Osteocyte (in vitro differentiated cells): ENCODE data around the gene REEP6. TPM values are rescaled to one million over a fixed set of nuclear protein-coding genes. Genes with fewer than 3 reads are reported as not detected.
A peak's percentile ranks its signal among the peaks of the same experiment; 100 is the strongest.

ENCODE experiments used
- DNase-seq: peaks from one replicate; pipeline ENCODE4 v3.0.0; 2021; ENCODE audit warnings: mixed read lengths; ENCODE audit not compliant: unreplicated experiment; ENCODE audit errors: extremely low spot score
- H3K27ac Mint-ChIP-seq: one replicate; pipeline ENCODE4 v1.8.0; 2021; ENCODE audit warnings: mild to moderate bottlenecking, mixed read lengths; ENCODE audit not compliant: unreplicated experiment
- H3K27me3 Mint-ChIP-seq: one replicate; pipeline ENCODE4 v1.8.0; 2021; ENCODE audit warnings: mixed read lengths; ENCODE audit not compliant: unreplicated experiment
- H3K36me3 Mint-ChIP-seq: one replicate; pipeline ENCODE4 v1.8.0; 2021; ENCODE audit warnings: mixed read lengths; ENCODE audit not compliant: unreplicated experiment
- H3K4me1 Mint-ChIP-seq: one replicate; pipeline ENCODE4 v1.8.0; 2021; ENCODE audit warnings: mixed read lengths; ENCODE audit not compliant: unreplicated experiment
- H3K4me3 Mint-ChIP-seq: one replicate; pipeline ENCODE4 v1.8.0; 2021; ENCODE audit warnings: mild to moderate bottlenecking, moderate library complexity, mixed read lengths; ENCODE audit not compliant: unreplicated experiment
- H3K9me3 Mint-ChIP-seq: one replicate; pipeline ENCODE4 v1.8.0; 2021; ENCODE audit warnings: mixed read lengths; ENCODE audit not compliant: unreplicated experiment
- total RNA-seq: library from RNA; stranded (reverse); gene quantifications from 2 replicates; pipeline ENCODE4 v1.2.1, GENCODE V29; 2021
- TF ChIP-seq, protein P1 (sequence below): fragments of 200-600 bp; sonication (generic); IDR thresholded peaks from 2 replicates; pipeline ENCODE4 v1.5.0; 2021; ENCODE audit warnings: antibody characterized with exemption, mild to moderate bottlenecking, moderate library complexity

Gene REEP6
- total RNA-seq, 1 donor from 2014 or later, result 4.1 TPM

DNA sequence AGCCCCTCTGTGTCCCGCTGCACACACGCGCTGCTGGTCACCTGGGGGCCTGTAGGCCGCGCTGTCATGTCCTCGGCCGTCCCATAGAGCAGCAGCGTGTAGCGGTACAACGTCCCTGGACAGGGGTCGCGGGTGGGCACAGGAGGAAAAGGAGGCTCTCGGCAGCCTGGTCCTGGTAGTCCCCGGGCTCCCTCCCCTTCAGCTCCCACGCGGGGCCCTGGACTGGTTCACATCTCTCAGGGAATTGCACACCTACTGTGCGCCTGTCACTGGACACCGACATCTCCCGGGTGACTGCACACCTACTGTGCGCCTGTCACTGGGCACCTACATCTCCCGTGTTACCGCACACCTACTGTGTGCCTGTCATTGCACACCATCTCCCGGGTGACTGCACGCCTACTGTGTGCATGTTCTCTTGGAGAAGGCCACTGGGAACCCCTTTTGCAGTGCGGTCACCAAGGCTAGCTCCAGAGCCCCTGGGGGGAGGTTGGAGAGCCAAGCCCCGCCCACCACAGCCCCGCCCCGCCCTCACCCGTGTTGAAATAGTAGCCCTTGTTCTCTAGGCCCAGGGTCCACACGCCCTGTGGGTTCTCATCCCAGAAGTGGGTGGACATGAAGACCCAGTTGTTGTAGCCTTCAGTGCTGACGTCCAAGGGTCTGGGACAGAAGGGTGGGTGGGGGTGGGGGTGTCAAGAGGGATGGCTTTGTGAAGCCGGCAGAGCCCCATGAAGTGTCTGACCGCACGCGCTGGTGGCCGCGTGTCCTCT, 8.4 kb upstream of the REEP6 start:
- H3K9me3 Mint-ChIP-seq, result no peaks in the 10 kb centered on the region
- H3K27ac Mint-ChIP-seq, result no peak overlapping the region
- peaks cover 12% of the 10 kb centered on the region for H3K4me1 Mint-ChIP-seq
- H3K36me3 Mint-ChIP-seq, result peaks cover under 1% of the 10 kb centered on the region
- H3K4me3 Mint-ChIP-seq, result no peak overlapping the region
- DNase-seq, result peak; percentile 81
- TF ChIP-seq, protein P1, sequence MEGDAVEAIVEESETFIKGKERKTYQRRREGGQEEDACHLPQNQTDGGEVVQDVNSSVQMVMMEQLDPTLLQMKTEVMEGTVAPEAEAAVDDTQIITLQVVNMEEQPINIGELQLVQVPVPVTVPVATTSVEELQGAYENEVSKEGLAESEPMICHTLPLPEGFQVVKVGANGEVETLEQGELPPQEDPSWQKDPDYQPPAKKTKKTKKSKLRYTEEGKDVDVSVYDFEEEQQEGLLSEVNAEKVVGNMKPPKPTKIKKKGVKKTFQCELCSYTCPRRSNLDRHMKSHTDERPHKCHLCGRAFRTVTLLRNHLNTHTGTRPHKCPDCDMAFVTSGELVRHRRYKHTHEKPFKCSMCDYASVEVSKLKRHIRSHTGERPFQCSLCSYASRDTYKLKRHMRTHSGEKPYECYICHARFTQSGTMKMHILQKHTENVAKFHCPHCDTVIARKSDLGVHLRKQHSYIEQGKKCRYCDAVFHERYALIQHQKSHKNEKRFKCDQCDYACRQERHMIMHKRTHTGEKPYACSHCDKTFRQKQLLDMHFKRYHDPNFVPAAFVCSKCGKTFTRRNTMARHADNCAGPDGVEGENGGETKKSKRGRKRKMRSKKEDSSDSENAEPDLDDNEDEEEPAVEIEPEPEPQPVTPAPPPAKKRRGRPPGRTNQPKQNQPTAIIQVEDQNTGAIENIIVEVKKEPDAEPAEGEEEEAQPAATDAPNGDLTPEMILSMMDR, result no peak
- no peaks in the 10 kb centered on the region for H3K27me3 Mint-ChIP-seq

DNA sequence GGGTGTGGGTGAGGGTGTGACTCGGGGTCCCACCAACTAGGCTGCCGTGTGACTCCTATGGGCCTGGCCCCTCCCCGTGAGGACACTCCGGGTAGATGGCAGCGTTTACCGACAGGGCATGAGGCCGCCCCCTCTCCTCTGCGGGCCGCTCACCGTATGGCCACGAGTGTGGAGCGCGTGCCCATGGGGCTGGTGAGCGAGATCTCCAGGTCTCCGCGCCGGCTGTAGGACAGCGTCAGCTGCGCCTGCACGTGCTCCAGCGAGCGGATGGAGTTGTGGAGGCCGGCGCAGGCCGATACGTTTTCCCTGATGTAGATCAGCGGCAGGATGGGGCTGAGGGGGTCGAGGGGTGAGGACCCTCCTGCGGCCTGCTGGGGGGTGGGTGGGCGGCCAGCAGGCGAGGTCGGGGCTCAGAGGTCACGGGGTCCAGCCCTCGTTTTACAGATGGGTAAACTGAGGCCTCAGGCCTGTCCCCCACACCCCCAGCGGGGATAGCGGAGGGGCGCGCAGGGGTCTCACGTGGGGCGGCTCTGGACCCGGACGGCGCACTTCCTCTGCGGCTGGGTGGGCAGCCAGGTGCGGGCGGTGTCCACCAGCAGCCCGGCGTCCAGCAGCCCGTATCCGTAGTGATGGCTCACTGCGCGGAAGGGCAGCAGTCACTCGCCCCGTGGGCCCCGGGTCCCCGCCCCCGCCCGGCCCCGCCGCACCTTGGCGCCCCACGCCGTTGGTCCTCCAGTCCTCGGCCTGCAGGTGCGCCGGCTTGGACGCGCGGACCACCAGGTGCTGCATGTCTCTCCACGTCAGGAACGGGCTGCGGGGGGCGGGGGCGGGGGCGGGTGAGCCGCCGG, 7.6 kb upstream of the REEP6 start:
- H3K9me3 Mint-ChIP-seq, result no peaks in the 10 kb centered on the region
- TF ChIP-seq, protein P1, result no peak
- no peaks in the 10 kb centered on the region for H3K36me3 Mint-ChIP-seq
- no peak overlapping the region for H3K4me3 Mint-ChIP-seq
- DNase-seq, result no peak
- H3K4me1 Mint-ChIP-seq, result peaks cover 5% of the 10 kb centered on the region
- no peak overlapping the region for H3K27ac Mint-ChIP-seq
- H3K27me3 Mint-ChIP-seq, result no peaks in the 10 kb centered on the region

DNA sequence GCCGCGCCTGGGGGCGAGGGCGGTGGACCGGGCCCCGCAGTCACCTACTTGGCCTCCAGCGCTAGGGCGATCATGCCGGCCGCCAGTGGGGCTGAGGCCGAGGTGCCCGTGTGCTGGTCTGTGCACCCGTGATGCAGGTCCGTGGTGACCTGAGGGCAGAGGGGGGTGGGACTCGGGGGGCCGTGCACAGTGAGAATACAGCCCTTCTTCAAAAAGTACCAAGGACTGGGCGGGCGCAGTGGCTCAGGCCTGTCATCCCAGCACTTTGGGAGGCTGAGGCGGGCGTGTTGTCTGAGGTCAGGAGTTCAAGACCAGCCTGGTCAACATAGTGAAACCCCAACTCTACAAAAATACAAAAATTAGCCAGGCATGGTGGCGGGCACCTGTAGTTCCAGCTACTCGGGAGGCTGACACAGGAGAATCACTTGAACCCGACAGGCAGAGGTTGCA, 7.0 kb upstream of the REEP6 start:
- Mint-ChIP-seq H3K4me1 (peaks cover 3% of the 10 kb centered on the region), H3K9me3 (no peaks in the 10 kb centered on the region), H3K4me3 (no peak overlapping the region), H3K36me3 (no peaks in the 10 kb centered on the region), H3K27me3 (no peaks in the 10 kb centered on the region), H3K27ac (no peak overlapping the region)
- TF ChIP-seq, protein P1, result no peak
- no peak for DNase-seq

DNA sequence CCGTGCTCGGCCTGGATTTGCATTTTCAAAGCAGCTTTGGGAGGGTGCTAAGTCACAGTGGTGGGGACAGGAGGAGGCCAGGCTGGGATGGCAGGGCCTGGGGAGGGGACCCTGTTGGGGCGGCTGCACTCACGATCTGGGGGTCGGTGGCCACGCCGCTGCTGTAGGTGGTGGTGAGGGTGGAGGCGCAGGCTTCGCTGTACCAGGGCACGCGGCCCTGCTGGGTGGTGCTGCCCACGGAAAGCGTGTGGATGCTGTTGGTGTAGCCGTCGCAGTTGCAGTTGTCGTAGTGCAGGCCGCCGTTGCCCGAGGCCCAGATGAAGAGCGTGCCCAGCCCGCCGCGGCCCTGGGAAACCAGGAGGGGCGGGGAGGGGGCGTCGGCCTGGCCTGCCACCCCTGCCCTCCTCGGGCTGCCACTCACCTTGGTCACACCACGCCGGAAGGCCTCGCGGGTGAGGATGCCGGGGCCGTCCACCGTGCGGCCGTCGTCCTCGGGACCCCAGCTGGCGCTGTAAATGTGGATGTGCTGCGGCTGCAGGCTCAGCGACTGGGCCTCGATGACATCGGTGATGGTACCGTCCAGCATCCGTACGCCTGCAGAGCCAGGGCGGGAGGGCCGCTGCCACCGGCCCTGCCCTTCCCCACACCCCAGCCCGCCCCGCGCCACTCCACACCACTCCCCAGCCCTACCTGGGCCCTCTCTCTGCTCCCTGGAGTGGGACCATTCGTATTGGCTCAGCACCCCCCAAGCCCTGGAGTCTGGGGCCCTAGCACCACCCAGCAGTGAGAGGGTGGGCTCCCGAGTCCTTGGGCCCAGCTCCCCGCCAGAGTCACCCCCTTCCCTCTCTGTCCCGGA, 4.0 kb upstream of the REEP6 start:
- TF ChIP-seq, protein P1, result no peak
- peaks cover 9% of the 10 kb centered on the region for H3K4me1 Mint-ChIP-seq
- H3K9me3 Mint-ChIP-seq, result no peaks in the 10 kb centered on the region
- peak; percentile 84 for DNase-seq
- no peaks in the 10 kb centered on the region for H3K36me3 Mint-ChIP-seq
- peaks cover 2% of the 10 kb centered on the region for H3K27me3 Mint-ChIP-seq
- H3K27ac Mint-ChIP-seq, result no peak overlapping the region
- no peak overlapping the region for H3K4me3 Mint-ChIP-seq
